ENCODE results near the gene CROCC2. TPM values are rescaled to one million over a fixed set of nuclear protein-coding genes. Genes with fewer than 3 reads are reported as not detected.

Gene CROCC2
- polyA plus RNA-seq, 1 of the 3 experiments (the other 2 are of a cell fraction) = not detected

DNA sequence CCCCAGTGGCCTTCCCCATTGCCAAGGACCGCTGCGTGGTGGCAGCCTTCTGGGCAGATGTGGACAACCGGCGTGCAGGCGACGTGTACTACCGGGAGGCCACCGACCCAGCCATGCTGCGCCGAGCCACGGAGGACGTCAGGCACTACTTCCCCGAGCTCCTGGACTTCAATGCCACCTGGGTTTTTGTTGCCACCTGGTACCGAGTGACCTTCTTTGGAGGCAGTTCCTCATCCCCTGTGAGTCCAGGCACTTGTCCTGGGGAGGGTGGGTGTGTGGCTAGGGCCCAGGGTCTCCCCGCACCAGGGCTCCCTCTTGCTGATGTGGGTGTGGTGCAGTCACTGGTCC lies 124.2 kb downstream of the CROCC2 start:
- H4K20me1 ChIP-seq (ENCODE audit: insufficient read depth) = no peaks in the 10 kb centered on the region
- no peaks in the 10 kb centered on the region for H3K9me2 ChIP-seq
- H3K9me3 ChIP-seq = peaks cover 8% of the 10 kb centered on the region; the same call in 1 of the 2 replicates
- no peak overlapping the region for H3K4me3 ChIP-seq (ENCODE audit: low read depth in 2 of 2, low read length in 1 of 2)
- H3K79me2 ChIP-seq (ENCODE audit: insufficient read depth) = no peaks in the 10 kb centered on the region
- H3K9ac ChIP-seq = no peak overlapping the region
- CTCF ChIA-PET = no interaction called here
- no peaks in the 10 kb centered on the region for H3K4me1 ChIP-seq (ENCODE audit: control insufficient read depth in 1 of 2, insufficient read depth in 2 of 2, low read depth in 1 of 2, low read length in 1 of 2)
- H3K27me3 ChIP-seq (ENCODE audit: insufficient read depth) = no peaks in the 10 kb centered on the region
- H3F3A ChIP-seq (replicated peaks; ENCODE audit: insufficient read depth) = no peaks in the 10 kb centered on the region
- POLR2A ChIA-PET = no interaction called here
- WGBS (ENCODE audit: low lambda C conversion rate) = 50% methylated on average over 1 of the region's 15 CpGs
- H3K4me2 ChIP-seq = no peak overlapping the region
- no peak for TF ChIP-seq FOXM1 (IDR thresholded peaks at IDR 0.05; ENCODE audit: low read depth)
- TF ChIP-seq SIN3A (IDR thresholded peaks at IDR 0.05; ENCODE audit: borderline replicate concordance, low read depth, low read length) = no peak
- no peak for TF ChIP-seq MEF2A (IDR thresholded peaks at IDR 0.05; ENCODE audit: borderline replicate concordance, low read depth)
- TF ChIP-seq RFX5 (IDR thresholded peaks at IDR 0.05; ENCODE audit: low read length) = no peak
- no peak for TF ChIP-seq JUND (IDR thresholded peaks at IDR 0.05)
- TF ChIP-seq, protein P1, sequence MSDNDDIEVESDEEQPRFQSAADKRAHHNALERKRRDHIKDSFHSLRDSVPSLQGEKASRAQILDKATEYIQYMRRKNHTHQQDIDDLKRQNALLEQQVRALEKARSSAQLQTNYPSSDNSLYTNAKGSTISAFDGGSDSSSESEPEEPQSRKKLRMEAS (IDR thresholded peaks at IDR 0.05; ENCODE audit: low read depth) = no peak
- H3K36me3 ChIP-seq (replicated peaks in 1 of 2; ENCODE audit: control insufficient read depth in 1 of 2, insufficient read depth in 2 of 2, low read length in 1 of 2) = no peaks in the 10 kb centered on the region
- no peak overlapping the region for H3K27ac ChIP-seq (ENCODE audit: low read depth in 2 of 2, low read length in 1 of 2)
- DNase-seq = no peak
- no peak overlapping the region for H2AFZ ChIP-seq (ENCODE audit: low read depth)

DNA sequence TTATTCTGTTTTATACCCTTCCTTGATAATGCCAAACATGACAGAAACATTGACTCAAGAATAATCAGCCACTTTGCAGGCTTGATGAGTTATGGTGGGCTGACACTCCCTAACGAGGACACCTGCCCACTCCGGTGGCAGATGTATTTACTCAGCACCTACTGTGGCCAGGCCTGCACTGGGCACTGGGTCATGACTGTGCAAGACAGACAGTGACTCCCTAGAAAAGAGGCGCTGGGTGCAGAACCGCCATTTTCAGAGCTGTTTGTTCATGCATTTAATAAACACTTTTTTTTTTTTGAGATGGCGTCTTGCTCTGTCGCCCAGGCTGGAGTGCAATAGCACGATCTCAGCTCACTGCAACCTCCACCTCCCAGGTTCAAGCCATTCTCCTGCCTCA lies 124.7 kb downstream of the CROCC2 start:
- TF ChIP-seq FOXM1 (IDR thresholded peaks at IDR 0.05; ENCODE audit: low read depth) = no peak
- no peak for TF ChIP-seq FOSL2 (IDR thresholded peaks at IDR 0.05; ENCODE audit: borderline replicate concordance, low read depth)
- no peak for TF ChIP-seq MEF2A (IDR thresholded peaks at IDR 0.05; ENCODE audit: borderline replicate concordance, low read depth)
- TF ChIP-seq, protein P2, sequence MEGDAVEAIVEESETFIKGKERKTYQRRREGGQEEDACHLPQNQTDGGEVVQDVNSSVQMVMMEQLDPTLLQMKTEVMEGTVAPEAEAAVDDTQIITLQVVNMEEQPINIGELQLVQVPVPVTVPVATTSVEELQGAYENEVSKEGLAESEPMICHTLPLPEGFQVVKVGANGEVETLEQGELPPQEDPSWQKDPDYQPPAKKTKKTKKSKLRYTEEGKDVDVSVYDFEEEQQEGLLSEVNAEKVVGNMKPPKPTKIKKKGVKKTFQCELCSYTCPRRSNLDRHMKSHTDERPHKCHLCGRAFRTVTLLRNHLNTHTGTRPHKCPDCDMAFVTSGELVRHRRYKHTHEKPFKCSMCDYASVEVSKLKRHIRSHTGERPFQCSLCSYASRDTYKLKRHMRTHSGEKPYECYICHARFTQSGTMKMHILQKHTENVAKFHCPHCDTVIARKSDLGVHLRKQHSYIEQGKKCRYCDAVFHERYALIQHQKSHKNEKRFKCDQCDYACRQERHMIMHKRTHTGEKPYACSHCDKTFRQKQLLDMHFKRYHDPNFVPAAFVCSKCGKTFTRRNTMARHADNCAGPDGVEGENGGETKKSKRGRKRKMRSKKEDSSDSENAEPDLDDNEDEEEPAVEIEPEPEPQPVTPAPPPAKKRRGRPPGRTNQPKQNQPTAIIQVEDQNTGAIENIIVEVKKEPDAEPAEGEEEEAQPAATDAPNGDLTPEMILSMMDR (IDR thresholded peaks at IDR 0.05) = no peak
- TF ChIP-seq, protein P3, sequence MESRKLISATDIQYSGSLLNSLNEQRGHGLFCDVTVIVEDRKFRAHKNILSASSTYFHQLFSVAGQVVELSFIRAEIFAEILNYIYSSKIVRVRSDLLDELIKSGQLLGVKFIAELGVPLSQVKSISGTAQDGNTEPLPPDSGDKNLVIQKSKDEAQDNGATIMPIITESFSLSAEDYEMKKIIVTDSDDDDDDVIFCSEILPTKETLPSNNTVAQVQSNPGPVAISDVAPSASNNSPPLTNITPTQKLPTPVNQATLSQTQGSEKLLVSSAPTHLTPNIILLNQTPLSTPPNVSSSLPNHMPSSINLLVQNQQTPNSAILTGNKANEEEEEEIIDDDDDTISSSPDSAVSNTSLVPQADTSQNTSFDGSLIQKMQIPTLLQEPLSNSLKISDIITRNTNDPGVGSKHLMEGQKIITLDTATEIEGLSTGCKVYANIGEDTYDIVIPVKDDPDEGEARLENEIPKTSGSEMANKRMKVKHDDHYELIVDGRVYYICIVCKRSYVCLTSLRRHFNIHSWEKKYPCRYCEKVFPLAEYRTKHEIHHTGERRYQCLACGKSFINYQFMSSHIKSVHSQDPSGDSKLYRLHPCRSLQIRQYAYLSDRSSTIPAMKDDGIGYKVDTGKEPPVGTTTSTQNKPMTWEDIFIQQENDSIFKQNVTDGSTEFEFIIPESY (IDR thresholded peaks at IDR 0.05; ENCODE audit: borderline replicate concordance, low read depth) = no peak
- no peak for TF ChIP-seq MXI1 (IDR thresholded peaks at IDR 0.05; ENCODE audit: low read depth, low read length)
- TF ChIP-seq CHD2 (IDR thresholded peaks at IDR 0.05; ENCODE audit: low read length, partially characterized antibody) = no peak
- Histone ChIP-seq H3K4me1 (ENCODE audit: control insufficient read depth in 1 of 2, insufficient read depth in 2 of 2, low read depth in 1 of 2, low read length in 1 of 2) (no peaks in the 10 kb centered on the region), H3K27me3 (ENCODE audit: insufficient read depth) (no peaks in the 10 kb centered on the region), H2AFZ (ENCODE audit: low read depth) (no peak overlapping the region), H3K4me2 (no peak overlapping the region), H3K9ac (no peak overlapping the region), H4K20me1 (ENCODE audit: insufficient read depth) (no peaks in the 10 kb centered on the region), H3K4me3 (ENCODE audit: low read depth in 2 of 2, low read length in 1 of 2) (no peak overlapping the region), H3K9me2 (no peaks in the 10 kb centered on the region), H3F3A (replicated peaks; ENCODE audit: insufficient read depth) (no peaks in the 10 kb centered on the region), H3K36me3 (replicated peaks in 1 of 2; ENCODE audit: control insufficient read depth in 1 of 2, insufficient read depth in 2 of 2, low read length in 1 of 2) (no peaks in the 10 kb centered on the region), H3K27ac (ENCODE audit: low read depth in 2 of 2, low read length in 1 of 2) (no peak overlapping the region), H3K79me2 (ENCODE audit: insufficient read depth) (no peaks in the 10 kb centered on the region), H3K9me3 (0 out of 2 replicates have a peak, but pooled peaks cover 8% of the 10 kb centered on the region)
- no peak for DNase-seq
- 77% methylated on average over 7 of the region's 7 CpGs for WGBS (ENCODE audit: low lambda C conversion rate)
- CTCF ChIA-PET = no interaction called here
- POLR2A ChIA-PET = no interaction called here
